GM15510 (cell line): ENCODE measurements around the gene IFITM10.

Source experiments
- POLR2A ChIP-seq: IDR thresholded peaks from 3 replicates; pipeline ENCODE4 v1.6.1; 2011; ENCODE audit warnings: borderline replicate concordance; ENCODE audit not compliant: insufficient read length; ENCODE audit errors: extremely low read depth

IFITM10 gene

DNA sequence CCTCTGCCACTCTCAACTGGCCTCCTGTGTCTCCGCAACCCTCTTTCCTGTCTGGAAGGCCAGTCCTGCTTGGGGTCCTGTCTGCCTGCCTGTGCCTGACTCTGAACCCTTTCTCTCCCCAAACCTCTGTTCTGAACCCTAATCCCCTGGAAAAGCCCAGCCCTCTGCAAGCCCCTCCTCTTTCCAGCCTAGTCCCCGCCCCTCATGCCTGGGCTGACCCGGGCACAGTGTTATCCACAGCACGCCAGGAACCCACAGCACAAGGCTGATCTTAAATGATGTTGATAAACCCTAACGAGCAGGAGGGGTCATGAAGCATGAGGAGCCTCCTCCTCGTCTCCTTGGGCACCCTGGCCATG lies at the start of gene IFITM10:
Gene IFITM10 (minus strand): TSS at position 115 of the 359 bp plus-strand sequence. CDS start 153 bp downstream, outside the sequence.
- no peak for TF ChIP-seq POLR2A

- no peak for TF ChIP-seq POLR2A
Measured at GRCh38 chr11:1797391-1798125, 47.2 kb upstream of the IFITM10 start.

DNA sequence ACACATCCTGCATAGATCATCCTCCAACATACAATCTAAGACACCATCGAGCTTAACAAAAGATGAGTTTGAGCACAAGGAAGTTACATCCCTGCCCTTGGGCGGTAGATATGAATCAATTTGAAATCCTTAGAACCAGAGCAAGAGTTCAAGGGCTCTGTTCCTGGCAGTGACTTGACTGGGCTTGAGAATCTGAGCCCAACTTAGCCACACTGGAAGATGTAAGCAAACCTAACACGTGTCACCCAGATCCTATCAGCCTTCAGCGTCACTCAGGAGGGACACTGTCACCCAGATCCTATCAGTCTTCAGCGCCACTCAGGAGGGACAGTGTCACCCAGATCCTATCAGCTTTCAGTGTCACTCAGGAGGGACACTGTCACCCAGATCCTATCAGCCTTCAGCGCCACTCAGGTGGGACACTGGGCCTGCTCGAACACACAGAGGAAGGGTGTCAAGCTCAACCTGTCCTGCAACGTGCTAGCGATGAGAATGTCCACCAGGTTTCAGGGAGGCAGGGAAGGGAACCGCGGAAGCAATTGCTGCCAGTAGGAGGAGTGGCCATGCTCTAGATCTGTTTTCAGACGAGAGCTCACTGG lies 46.1 kb upstream of the IFITM10 start:
- TF ChIP-seq POLR2A = no peak

GRCh38 chr11:1793081-1793480 lies 42.7 kb upstream of the IFITM10 start:
- no peak for TF ChIP-seq POLR2A

GRCh38 chr11:1792461-1792860 lies 42.1 kb upstream of the IFITM10 start:
- TF ChIP-seq POLR2A = no peak

DNA sequence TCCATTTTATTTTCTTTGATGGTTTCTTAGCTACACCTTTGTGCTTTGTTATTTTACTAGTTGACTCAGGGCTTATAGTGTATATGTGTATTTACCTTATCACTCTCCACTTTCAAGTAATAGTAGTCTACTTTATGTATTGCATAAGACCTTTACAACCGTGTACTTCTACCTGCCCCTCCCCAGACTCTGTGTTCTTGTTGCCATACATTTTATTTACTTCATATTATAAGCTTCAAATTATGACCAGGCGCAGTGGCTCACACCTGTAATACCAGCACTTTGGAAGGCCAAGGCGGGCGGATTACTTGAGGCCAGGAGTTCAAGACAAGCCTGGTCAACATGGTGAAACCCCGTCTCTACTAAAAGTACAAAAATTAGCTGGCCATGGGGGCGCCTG lies 41.5 kb upstream of the IFITM10 start:
- no peak for TF ChIP-seq POLR2A

DNA sequence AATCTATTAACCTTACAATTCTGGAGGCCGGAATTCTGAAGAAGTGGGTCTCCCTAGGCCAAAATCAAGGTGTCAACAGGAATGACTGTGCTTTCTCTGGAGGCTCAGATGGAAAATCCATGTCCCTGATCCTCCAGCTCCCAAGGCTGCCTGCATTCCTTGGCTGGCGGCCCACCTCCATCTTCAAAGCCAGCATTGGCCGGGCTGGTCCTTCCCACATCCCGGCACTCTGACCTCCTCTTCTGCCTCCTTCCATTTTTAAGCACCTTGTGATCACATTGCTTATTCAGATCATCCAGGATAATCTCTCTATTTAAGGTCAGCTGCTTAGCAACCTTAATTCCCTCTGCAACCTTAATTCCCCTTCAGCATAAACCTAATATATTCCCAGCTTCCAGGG lies 36.1 kb upstream of the IFITM10 start:
- TF ChIP-seq POLR2A = no peak

GRCh38 chr11:1785749-1786413 lies 35.5 kb upstream of the IFITM10 start:
- TF ChIP-seq POLR2A = no peak

DNA sequence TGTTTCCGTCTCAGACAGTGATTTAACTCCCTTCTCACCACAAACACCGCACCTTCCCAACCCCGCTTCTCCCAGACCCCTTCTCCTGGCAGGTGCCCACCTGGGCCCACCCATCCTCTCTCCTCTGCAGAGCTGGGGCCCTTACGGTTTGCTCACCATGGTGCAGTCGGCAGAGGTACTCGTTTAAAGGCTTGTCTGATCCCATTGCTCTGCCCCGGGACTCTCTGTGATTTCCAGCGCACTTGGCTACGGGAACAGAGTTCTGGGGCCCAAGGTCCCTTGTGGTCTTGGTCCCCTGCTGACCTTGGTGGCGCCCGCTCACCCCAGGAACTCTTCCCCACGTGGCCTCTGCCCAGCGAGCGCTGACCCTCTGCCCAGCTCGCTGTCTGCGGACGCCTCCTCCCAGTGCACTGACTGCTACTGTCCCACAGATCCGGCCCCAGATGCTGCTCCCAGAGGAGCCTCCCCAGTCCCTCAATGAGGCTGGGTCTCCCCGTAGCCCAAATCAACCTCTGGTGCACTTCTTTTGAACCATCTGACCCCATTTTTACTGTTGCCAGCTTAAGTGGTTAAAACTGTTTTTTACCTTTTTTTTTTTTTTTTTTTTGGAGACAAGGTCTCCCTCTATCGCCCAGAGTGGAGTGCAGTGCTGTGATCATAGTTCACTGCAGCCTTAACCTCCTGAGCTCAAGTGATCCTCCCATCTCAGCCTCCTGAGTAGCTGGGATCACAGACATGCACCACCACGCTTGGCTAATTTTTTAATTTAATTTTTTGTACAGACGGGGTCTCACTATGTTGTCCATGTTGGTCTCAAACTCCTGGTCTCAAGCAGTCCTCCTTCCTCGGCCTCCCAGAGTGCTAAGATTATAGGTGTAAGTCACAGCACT lies 34.6 kb upstream of the IFITM10 start:
- no peak for TF ChIP-seq POLR2A

- TF ChIP-seq POLR2A = no peak
Measured at GRCh38 chr11:1783725-1784529, 33.5 kb upstream of the IFITM10 start.

GRCh38 chr11:1782831-1783724 lies 32.7 kb upstream of the IFITM10 start:
- no peak for TF ChIP-seq POLR2A

DNA sequence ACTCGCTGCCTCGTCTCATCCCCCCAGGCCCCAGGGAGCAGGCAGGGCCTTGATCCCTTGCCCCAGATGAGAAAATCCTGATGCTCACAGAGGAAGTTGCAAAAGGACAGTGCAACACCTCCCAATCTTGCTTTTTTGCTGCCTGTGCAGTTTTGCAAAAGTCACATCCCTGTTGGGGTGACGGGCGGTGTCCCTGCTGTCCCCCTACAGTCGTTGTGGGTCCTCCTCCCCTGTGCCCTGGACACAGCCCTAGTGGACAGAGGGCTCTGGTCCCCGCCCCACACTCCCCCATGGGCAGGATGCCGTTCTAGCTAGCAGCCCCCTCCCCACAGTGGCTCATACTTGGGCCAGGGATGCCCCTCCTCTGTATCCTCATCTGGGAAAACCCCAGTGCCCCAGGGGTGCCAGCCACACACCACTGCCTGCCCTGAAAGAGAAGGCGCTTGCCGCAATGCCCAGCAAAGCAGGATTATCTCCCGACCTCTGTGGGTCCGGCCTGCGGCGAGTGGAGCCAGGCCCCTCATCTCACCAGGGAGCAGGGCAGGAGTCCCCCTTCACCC lies 31.7 kb upstream of the IFITM10 start:
- TF ChIP-seq POLR2A = no peak

GRCh38 chr11:1781593-1781975 lies 31.2 kb upstream of the IFITM10 start:
- no peak for TF ChIP-seq POLR2A
